ENCODE data around the gene HIP1R. TPM values are rescaled to one million over a fixed set of nuclear protein-coding genes. Genes with fewer than 3 reads are reported as not detected.

Gene HIP1R
- polyA plus RNA-seq, 2 of the 4 experiments (the other 2 are of a cell fraction), result 9.0 to 10.6 TPM

- CTCF ChIA-PET, result interaction anchor here (0.7 to 18.6 kb wide), 13 partner anchors 9 to 372 kb away, joined by 3 to 522 read pairs (median 4); partner anchors contain the start of gene OGFOD2
Measured at GRCh38 chr12:122865268-122866231, 30.3 kb downstream of the HIP1R start.

GRCh38 chr12:122866379-122866778, 31.1 kb downstream of the HIP1R start:
- no peak overlapping the region for H3K4me3 ChIP-seq
- POLR2A ChIA-PET, result no interaction called here
- FAIRE-seq (no peak), DNase-seq (ENCODE audit: low read depth in 1 of 2, low spot score in 1 of 2) (no peak), ATAC-seq (no peak)
- TF ChIP-seq POLR2A (IDR thresholded peaks at IDR 0.05; ENCODE audit: low read length) (no peak), PBX3 (IDR thresholded peaks at IDR 0.05) (no peak), MAX (IDR thresholded peaks at IDR 0.05) (no peak), E2F6 (IDR thresholded peaks at IDR 0.05; ENCODE audit: borderline replicate concordance, low read depth) (no peak), BHLHE40 (IDR thresholded peaks at IDR 0.05; ENCODE audit: low read depth, low read length) (no peak), CHD2 (IDR thresholded peaks at IDR 0.05; ENCODE audit: low read length, partially characterized antibody) (no peak), PHF8 (IDR thresholded peaks at IDR 0.05; ENCODE audit: borderline replicate concordance, low read depth) (no peak), KDM1A (IDR thresholded peaks at IDR 0.05; ENCODE audit: low read depth) (no peak), MAZ (IDR thresholded peaks at IDR 0.05; ENCODE audit: borderline replicate concordance, low read depth, low read length) (no peak), JUNB (IDR thresholded peaks at IDR 0.05) (no peak), ATOH8 (CRISPR knock-in tag; IDR thresholded peaks at IDR 0.05; ENCODE audit: low read depth) (no peak), NPAS2 (CRISPR knock-in tag; IDR thresholded peaks at IDR 0.05; ENCODE audit: borderline replicate concordance) (no peak), MAFK (IDR thresholded peaks at IDR 0.05; ENCODE audit: partially characterized antibody) (no peak), EHMT2 (IDR thresholded peaks at IDR 0.05; ENCODE audit: low read depth) (no peak), EP300 (IDR thresholded peaks at IDR 0.05) (no peak)
- 0 out of 3 replicates have a peak, but pooled peaks cover under 1% of the 10 kb centered on the region for H3K4me1 ChIP-seq
- 93% methylated on average over 17 of the region's 17 CpGs for WGBS (ENCODE audit: missing lambda C conversion rate)
- H3K9me3 ChIP-seq, result no peaks in the 10 kb centered on the region
- CTCF ChIA-PET, result interaction anchor here (0.8 to 18.6 kb wide), 8 partner anchors 9 to 104 kb away, joined by 3 to 522 read pairs (median 4); no protein-coding TSS in a partner anchor
- H3K4me2 ChIP-seq, result no peak overlapping the region
- no peak overlapping the region for H3K27ac ChIP-seq

More at GRCh38 chr12:122865268-122866231, 30.3 kb downstream of the HIP1R start:
- DNase-seq (ENCODE audit: low read depth in 1 of 2, low spot score in 1 of 2) (peak; percentile 47 to 64), FAIRE-seq (no peak), ATAC-seq (peak; percentile 39 to 62; a peak in 4 of 6 replicates)
- Histone ChIP-seq H3K9me3 (no peaks in the 10 kb centered on the region), H3K4me1 (no peaks in the 10 kb centered on the region), H3K4me3 (no peak overlapping the region), H3K27ac (no peak overlapping the region), H3K4me2 (no peak overlapping the region)
- 83% methylated on average over 39 of the region's 43 CpGs for WGBS (ENCODE audit: missing lambda C conversion rate)
- peak in 1 of 2 experiments; percentile 39; a peak in 3 of 5 replicates for TF ChIP-seq RAD21 (conservative IDR thresholded peaks at IDR 0.05 in 1 of 2, IDR thresholded peaks at IDR 0.05 in 1 of 2)
- peak; percentile 41 for TF ChIP-seq CTCF (IDR thresholded peaks at IDR 0.05)
- no peak for TF ChIP-seq GATA3 (IDR thresholded peaks at IDR 0.05; ENCODE audit: borderline replicate concordance)
- peak; percentile 67 for TF ChIP-seq BHLHE40 (IDR thresholded peaks at IDR 0.05; ENCODE audit: low read depth, low read length)
- TF ChIP-seq E2F6 (IDR thresholded peaks at IDR 0.05; ENCODE audit: borderline replicate concordance, low read depth), result no peak
- peak; percentile 24; the same call in 1 of the 3 replicates for TF ChIP-seq SMC3 (IDR thresholded peaks at IDR 0.05)
- TF ChIP-seq JUN (IDR thresholded peaks at IDR 0.05), result no peak
- no peak for TF ChIP-seq POLR2AphosphoS2 (conservative IDR thresholded peaks at IDR 0.05; ENCODE audit: low read length)
- TF ChIP-seq MAX (IDR thresholded peaks at IDR 0.05), result peak; percentile 43; the same call in 1 of the 2 replicates
- POLR2A ChIA-PET, result interaction anchor here (1.4 kb wide), 1 partner anchor 367 kb away, joined by 4 read pairs; no protein-coding TSS in a partner anchor

All from A549 (cell line).